ENCODE results near the gene CFH.
"Not testable (repeated sequence)": the region's sequence is repeated elsewhere in the genome, so short reads cannot be mapped to it uniquely, and the experiment has no call there.

The CFH gene

DNA sequence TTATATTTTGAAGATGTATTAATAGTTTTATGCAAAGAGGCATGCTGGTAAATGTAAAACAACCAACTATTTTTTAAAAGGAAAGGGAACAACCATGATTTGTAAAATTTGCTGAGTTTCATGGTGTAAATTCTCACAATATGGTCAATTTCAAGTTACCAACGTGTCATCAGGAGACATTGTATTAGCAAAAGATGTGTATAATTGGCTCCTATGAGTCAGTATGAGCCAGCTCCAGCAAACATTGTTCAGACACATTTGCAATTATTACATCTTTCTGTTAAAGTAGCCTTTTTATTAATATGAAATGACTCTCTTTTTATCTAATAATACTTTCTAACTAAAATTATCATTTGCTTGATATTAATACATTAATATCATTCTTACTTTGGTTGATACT lies 15.3 kb downstream of the CFH start:
- no peak for DNase-seq (ENCODE audit: low read depth in 2 of 2)

GRCh38 chr1:196669051-196669450 lies 17.2 kb downstream of the CFH start:
- no peak for DNase-seq (ENCODE audit: low read depth in 2 of 2)

DNA sequence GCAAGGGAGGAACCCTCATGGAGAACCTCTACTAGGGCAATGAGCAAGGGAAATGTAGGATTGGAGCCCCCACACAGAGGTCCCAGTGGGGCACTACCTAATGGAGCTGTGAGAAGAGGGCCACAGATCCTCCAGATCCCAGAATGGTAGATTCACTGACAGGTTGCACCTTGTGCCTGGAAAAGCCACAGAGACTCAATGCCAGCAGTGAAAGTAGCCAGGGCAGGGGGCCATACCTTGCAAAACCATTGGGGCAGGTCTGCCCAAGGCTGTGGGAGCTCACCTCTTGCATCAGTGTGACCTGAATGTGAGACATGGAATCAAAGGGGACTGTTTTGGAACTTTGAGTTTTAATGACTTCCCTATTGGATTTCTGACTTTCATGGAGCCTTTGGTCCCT lies 17.9 kb downstream of the CFH start:
- DNase-seq (ENCODE audit: low read depth in 2 of 2), result no peak

DNA sequence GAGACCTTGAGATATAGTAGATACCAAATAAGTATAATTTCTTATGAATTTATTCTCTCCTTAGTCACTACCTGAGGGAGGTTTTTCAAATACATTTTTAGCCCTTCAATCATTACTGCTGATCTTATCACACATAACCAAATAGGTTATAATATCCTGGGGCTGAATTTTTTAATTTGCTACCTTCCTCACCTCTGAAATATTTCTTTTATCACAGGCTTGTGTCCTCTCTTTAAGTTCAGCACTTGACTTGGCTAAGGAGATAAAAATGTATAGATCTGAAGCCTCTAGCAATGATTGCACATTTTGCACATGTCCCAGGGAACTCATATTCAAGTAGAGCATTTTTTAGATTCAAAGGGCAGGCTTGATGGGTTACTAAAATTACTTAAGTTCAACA lies 23.1 kb downstream of the CFH start:
- no peak for DNase-seq (ENCODE audit: low read depth in 2 of 2)

GRCh38 chr1:196677781-196678509 lies 26.1 kb downstream of the CFH start:
- DNase-seq (ENCODE audit: low read depth in 2 of 2), result no peak

- no peak for DNase-seq (ENCODE audit: low read depth in 2 of 2)
Measured at GRCh38 chr1:196678510-196678884, 26.7 kb downstream of the CFH start.

DNA sequence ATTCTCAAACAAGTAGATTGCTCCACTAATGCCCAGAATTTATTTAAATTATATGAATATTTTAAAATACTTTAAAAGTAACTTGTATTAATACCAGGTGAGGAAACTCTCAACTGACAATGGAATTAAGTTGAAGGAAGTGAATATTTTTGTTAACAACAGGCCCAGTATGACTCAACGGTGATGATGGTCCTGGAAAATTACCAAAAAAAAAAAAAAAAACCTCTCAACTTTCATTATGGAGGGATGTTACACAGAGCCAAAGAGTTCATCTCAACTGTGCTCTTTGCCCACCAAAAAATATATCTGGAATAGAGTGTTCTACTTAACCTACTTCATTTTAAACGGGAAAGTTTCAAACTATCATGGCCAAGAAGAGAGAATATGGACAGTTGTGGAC lies 28.3 kb downstream of the CFH start:
- no peak for DNase-seq (ENCODE audit: low read depth in 2 of 2)

GRCh38 chr1:196684476-196684875 lies 32.6 kb downstream of the CFH start:
- no peak for DNase-seq (ENCODE audit: low read depth in 2 of 2)

- no peak for DNase-seq (ENCODE audit: low read depth in 2 of 2)
Measured at GRCh38 chr1:196685506-196685905, 33.7 kb downstream of the CFH start.

DNA sequence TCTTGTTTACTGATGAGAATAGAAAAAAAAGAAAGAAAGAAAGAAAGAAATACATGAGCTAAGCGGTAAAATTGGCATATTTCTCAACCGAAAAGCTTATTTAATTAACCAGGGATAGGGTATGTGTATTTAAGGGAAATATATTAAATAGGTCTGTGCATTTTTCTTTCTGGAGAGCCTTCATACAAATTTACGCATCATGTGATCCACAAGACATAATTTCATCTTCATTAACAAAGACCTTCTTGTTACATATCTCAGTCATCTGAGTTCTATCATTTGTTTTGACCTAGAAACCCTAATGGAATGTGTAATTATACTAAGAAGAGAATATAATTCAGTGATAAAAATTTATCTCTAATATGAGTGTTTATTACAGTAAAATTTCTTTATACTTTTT lies 37.2 kb downstream of the CFH start:
- no peak for DNase-seq (ENCODE audit: low read depth in 2 of 2)

DNA sequence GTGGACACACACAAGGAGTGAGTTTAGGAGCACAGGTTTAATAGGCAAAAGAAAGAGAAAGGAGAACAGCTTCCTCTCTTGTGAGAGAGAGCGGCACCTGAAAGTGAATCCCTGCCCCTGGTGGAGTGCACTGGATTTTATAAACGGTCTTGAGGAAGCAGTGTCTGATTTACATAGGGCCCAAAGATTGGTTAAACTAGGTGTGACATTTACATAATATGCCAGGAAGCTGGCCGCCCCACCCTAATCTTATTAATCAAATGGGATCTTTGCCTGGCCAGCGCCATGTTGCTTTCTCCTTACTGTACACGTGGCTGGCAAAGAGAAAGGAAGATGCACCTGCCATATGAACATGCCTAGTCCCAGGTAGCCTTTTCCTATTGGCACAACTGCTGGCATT lies 38.7 kb downstream of the CFH start:
- no peak for DNase-seq (ENCODE audit: low read depth in 2 of 2)

GRCh38 chr1:196698993-196699392 lies 47.1 kb downstream of the CFH start:
- no peak for DNase-seq (ENCODE audit: low read depth in 2 of 2)

DNA sequence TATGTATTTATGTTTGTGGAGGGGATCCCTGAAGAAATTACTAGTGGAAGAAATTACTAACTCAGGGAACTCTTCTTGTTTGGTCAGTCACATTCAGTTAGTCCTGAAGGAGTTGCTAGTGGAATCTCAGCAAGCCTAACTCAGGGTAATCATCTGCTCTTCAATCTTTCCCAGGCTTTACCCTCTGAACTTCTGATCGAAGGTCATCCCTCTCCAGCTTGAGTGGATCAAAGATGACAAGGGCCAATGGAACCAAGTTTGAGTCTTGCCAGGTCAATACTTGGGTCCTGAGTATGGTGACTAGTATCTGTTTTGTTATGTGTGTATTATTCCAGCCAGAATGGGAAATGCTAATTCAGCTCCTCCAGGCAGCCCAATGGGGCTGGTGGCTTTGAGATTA lies 49.3 kb downstream of the CFH start:
- no peak for DNase-seq (ENCODE audit: low read depth in 2 of 2)

DNA sequence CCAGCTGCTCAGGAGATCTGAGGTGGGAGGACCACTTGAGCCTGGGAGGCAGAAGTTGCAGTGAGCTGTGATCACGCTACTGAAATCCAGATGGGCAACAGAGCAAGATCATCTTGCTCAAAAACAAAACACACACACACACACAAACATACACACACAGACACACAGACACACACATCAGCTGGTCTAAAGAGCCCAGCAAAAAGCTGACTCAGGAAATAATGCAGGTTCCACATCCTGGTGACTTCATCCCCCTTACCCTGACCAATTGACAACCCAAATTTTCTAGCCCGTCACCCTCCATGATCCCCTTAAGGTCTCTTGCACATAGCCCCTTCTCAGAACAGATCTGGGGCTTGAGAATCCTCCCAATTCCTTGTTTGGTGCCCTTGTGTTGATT lies 58.0 kb downstream of the CFH start:
- DNase-seq (ENCODE audit: low read depth in 2 of 2), result not testable (repeated sequence)

DNA sequence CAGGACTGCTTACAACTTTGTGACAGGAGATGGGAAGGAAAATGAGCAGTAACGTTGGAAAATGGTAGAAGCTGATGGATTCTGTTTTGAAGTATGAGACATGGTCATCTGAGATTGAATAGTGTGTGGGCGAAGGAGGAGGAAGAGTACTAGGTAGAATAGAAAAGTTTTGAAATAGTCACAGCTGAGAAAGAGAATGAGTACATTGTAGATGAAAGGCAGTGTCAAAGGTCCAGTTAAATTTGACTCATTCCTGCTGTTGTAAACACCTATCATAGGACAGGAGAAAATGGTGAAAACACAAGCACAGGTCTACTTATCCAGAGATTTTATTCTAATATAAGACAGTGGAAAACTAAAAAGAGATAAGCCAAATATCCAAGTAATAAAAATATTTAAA lies 66.0 kb downstream of the CFH start:
- no peak for DNase-seq (ENCODE audit: low read depth in 2 of 2)

GRCh38 chr1:196723325-196724185 lies 71.7 kb downstream of the CFH start:
- no peak for DNase-seq (ENCODE audit: low read depth in 2 of 2)

DNA sequence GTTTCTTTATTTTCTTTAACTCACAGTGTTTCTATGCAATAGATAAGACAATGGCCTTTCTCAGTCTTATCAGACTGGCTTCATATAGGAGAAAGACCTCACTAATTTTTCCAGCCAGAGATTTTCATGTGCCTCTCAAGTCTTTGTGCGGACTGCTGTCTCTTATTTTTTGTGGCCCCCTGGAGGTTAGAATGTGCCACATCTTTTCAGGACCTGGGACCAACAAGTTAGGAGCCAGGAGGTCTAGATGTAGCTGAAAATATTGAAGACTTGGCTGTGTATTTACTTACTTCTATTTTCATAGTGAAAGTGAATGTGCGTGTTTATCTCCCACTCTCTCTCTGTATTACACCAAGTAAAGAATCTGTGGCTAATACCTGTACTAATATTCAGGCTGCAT lies 80.7 kb downstream of the CFH start:
- DNase-seq (ENCODE audit: low read depth in 2 of 2), result no peak

DNA sequence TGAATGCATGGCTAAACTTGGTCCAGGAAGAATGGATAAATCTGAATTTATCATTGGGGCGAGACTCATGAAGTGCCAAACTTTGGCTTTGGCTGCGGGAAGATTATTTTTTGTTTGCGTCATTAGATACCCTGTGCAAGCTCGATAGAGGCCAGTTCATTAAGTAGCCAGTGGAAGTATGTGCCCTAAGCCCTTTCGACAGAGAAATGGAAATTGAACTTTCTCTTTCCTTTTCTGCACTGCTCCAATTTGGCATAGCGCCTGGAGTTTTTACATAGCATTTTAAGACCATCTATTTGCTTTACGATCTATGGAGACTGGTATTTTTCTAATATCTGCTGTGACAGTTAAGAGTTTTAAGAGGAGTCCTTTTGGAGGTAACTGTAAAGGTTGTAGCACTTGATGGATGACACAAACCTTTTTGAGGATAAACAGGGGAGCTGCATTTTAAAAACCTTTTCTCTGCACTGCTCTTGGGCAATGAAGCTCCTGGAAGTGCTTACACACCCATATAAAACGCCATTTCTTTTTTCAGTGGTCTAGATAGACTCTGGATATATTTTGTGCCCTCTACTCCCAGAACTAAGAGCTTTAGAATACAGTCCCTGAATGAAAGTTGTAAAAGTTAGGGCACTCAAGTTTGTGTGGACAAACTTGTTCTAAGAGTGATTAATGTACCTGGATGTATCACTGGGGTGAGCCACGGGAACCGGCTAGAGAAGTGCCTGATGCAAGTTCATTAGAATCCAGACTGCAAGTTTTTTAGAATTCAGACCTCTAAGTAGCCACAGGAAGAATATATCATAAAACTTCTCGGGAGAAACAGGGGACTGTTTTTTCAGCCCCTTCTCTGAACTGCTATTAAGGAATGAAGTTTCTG lies 81.5 kb downstream of the CFH start:
- no peak for DNase-seq (ENCODE audit: low read depth in 2 of 2)

GRCh38 chr1:196734006-196734405 lies 82.2 kb downstream of the CFH start:
- no peak for DNase-seq (ENCODE audit: low read depth in 2 of 2)

GRCh38 chr1:196734460-196734859 lies 82.6 kb downstream of the CFH start:
- DNase-seq (ENCODE audit: low read depth in 2 of 2), result no peak

DNA sequence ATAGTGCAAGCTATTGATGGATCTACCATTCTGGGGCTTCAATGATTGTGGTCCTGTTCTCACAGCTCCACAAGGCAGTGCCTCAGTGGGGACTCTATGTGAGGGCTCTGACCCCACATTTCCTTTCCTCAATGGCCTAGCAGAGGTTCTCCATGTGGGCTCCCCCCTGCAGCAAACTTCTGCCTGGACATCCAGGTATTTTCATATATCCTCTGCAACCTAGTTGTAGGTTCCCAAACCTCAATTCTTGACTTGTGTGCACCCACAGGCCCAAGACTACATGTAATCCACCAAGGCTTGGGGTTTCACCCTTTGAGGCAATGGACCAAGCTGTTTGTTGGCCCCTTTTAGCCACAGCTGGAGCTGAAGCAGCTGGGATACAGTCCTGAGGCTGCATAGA lies 86.9 kb downstream of the CFH start:
- DNase-seq (ENCODE audit: low read depth in 2 of 2), result no peak

- not testable (repeated sequence) for DNase-seq (ENCODE audit: low read depth in 2 of 2)
Measured at GRCh38 chr1:196743244-196743643, 91.4 kb downstream of the CFH start.

Measured in activated CD8-positive, alpha-beta memory T cell treated with anti-CD3 and anti-CD28 coated beads for 4 hours (primary cell).